LNCAP (cell line): Measurements from ENCODE around the gene PAGE2.
A peak's percentile ranks its signal among the peaks of the same experiment; 100 is the strongest.

ENCODE experiments used
- CTCF ChIP-seq: fragments of 450-650 bp; IDR thresholded peaks from 2 replicates; pipeline ENCODE4 v1.5.1; 2017; ENCODE audit warnings: mild to moderate bottlenecking

Gene PAGE2

GRCh38 chrX:55135171-55135570 is 46.4 kb downstream of the PAGE2 start:
- peak; percentile 53; the same call in 1 of the 2 replicates for TF ChIP-seq CTCF
